Fibroblast of lung (primary cell): ENCODE data around the gene CCND2. TPM values are rescaled to one million over a fixed set of nuclear protein-coding genes. Genes with fewer than 3 reads are reported as not detected.

Source experiments
- DNase-seq, 2 donors: peaks; one replicate each; pipeline versions ENCODE4 v3.0.0 to v3.0.0-alpha.2; 2010; ENCODE audit warnings: low read depth in 2 of 2
- H2AFZ ChIP-seq: 2 replicates; pipeline ENCODE4 v1.5.1; 2012; ENCODE audit warnings: low read length, control low read depth, inconsistent platforms
- H3K27ac ChIP-seq: 2 replicates; pipeline ENCODE4 v1.5.1; 2011; ENCODE audit warnings: low read length, control low read depth; ENCODE audit not compliant: insufficient read depth
- H3K27me3 ChIP-seq: 2 replicates; pipeline ENCODE4 v1.5.1; 2011; ENCODE audit warnings: mild to moderate bottlenecking, low read length; ENCODE audit not compliant: control insufficient read depth, insufficient read depth
- H3K36me3 ChIP-seq: 2 replicates; pipeline ENCODE4 v1.5.1; 2011; ENCODE audit warnings: low read length; ENCODE audit not compliant: control insufficient read depth, insufficient read depth
- H3K4me1 ChIP-seq: 2 replicates; pipeline ENCODE4 v1.5.1; 2011; ENCODE audit warnings: low read length; ENCODE audit not compliant: control insufficient read depth, insufficient read depth; ENCODE audit errors: extremely low read depth
- H3K4me2 ChIP-seq: 2 replicates; pipeline ENCODE4 v1.5.1; 2011; ENCODE audit warnings: low read length, control low read depth; ENCODE audit not compliant: insufficient read depth; ENCODE audit errors: extremely low read depth
- H3K4me3 ChIP-seq, 4 experiments: fragments of 200-600 bp in 1 of 4; sonication (generic) in 1 of 4; replicated peaks in 1 of 4; 2 replicates each; pipeline ENCODE4 v1.5.1; 2011 to 2016; ENCODE audit warnings: low read length in 4 of 4, low read depth in 3 of 4, mild to moderate bottlenecking in 3 of 4, control low read depth in 2 of 4, inconsistent platforms in 1 of 4, mixed read lengths in 1 of 4; ENCODE audit not compliant: insufficient read depth in 1 of 4; ENCODE audit errors: control extremely low read depth in 1 of 4
- H3K79me2 ChIP-seq: 2 replicates; pipeline ENCODE4 v1.5.1; 2012; ENCODE audit warnings: mild to moderate bottlenecking, low read length, inconsistent platforms; ENCODE audit not compliant: control insufficient read depth, insufficient read depth
- H3K9ac ChIP-seq: 2 replicates; pipeline ENCODE4 v1.5.1; 2011; ENCODE audit warnings: mild to moderate bottlenecking, low read length, control low read depth; ENCODE audit not compliant: insufficient read depth
- H3K9me3 ChIP-seq: 2 replicates; pipeline ENCODE4 v1.5.1; 2012; ENCODE audit warnings: low read depth, low read length; ENCODE audit not compliant: control insufficient read depth, insufficient read depth
- H4K20me1 ChIP-seq: 2 replicates; pipeline ENCODE4 v1.5.1; 2011; ENCODE audit warnings: low read length; ENCODE audit not compliant: control insufficient read depth, insufficient read depth; ENCODE audit errors: extremely low read depth
- EZH2 ChIP-seq: IDR thresholded peaks from 2 replicates; pipeline ENCODE4 v1.5.1; 2012; ENCODE audit warnings: low read length, control low read depth, mild to moderate bottlenecking; ENCODE audit errors: missing control alignments
- polyA plus RNA-seq, 2 donors: library from polyadenylated mRNA; depleted of rRNA in 1 of 2; stranded (reverse) in 1 of 2; unstranded in 1 of 2; fragments of >200 nt; gene quantifications; 2 replicates each; pipeline ENCODE4 v1.2.1, GENCODE V29; 2011 to 2012; ENCODE audit warnings: missing spikeins in 1 of 2
- total RNA-seq: library from RNA; depleted of rRNA; stranded (reverse); fragments of >200 nt; gene quantifications from 2 replicates; pipeline ENCODE4 v1.2.1, GENCODE V29; 2014
- TF ChIP-seq, protein P1 (sequence below), 2 donors: IDR thresholded peaks in 1 of 2; conservative IDR thresholded peaks in 1 of 2; 1 replicate in 1 of 2; 2 replicates in 1 of 2; pipeline ENCODE4 v1.5.1; 2011 to 2012; ENCODE audit warnings: low read length in 2 of 2, control low read depth in 1 of 2, inconsistent platforms in 1 of 2, low read depth in 1 of 2, mild to moderate bottlenecking in 1 of 2

CCND2 gene
- total and polyA plus RNA-seq, 2 donors (not counting 1 experiment from before 2014, with no cell fraction given): 7.0 to 37.3 TPM

DNA sequence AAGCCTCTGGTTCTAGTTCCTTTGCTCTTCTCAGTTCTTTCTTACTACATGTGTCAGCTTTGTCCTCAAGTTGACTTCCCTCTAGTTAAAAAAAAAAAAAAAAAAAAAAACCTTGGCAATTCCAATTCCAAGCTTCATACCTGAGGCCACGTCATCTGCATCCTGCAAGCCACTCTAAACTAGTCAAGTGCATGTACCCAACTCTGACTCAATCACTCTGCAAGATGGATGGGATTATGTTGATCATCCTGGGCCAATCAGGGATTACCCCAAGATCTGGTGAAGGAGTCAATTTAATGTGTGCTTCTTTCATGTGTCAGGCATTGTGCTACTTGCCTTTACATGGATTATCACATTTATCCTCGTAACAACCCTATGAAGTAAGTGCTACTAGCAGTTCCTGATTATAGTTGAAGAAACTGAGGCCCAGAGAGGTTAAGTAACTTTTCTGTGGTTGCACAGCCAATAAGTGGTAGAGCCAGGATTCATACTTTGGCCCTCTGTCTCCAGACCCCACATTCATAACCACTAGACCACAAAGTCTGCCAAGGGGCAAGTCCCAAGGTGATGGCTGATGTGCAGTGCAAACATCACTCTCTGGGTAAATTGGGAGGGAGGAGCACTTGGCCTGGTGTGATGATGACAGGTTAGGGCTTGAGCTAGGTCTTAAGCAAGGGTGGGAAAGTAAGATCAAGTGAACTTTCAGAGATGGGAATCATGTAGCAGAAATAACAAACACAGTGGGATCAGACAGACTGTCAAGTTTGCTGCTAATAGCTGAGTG, 17.3 kb upstream of the CCND2 start:
- Histone ChIP-seq H2AFZ (no peak overlapping the region), H3K9me3 (no peaks in the 10 kb centered on the region), H3K79me2 (no peaks in the 10 kb centered on the region), H3K9ac (no peak overlapping the region), H3K4me1 (no peaks in the 10 kb centered on the region), H3K27me3 (no peaks in the 10 kb centered on the region), H3K27ac (no peak overlapping the region), H3K4me3 (no peak overlapping the region), H3K4me2 (no peak overlapping the region), H3K36me3 (no peaks in the 10 kb centered on the region), H4K20me1 (no peaks in the 10 kb centered on the region)
- TF ChIP-seq, protein P1, sequence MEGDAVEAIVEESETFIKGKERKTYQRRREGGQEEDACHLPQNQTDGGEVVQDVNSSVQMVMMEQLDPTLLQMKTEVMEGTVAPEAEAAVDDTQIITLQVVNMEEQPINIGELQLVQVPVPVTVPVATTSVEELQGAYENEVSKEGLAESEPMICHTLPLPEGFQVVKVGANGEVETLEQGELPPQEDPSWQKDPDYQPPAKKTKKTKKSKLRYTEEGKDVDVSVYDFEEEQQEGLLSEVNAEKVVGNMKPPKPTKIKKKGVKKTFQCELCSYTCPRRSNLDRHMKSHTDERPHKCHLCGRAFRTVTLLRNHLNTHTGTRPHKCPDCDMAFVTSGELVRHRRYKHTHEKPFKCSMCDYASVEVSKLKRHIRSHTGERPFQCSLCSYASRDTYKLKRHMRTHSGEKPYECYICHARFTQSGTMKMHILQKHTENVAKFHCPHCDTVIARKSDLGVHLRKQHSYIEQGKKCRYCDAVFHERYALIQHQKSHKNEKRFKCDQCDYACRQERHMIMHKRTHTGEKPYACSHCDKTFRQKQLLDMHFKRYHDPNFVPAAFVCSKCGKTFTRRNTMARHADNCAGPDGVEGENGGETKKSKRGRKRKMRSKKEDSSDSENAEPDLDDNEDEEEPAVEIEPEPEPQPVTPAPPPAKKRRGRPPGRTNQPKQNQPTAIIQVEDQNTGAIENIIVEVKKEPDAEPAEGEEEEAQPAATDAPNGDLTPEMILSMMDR (conservative IDR thresholded peaks at IDR 0.05 in 1 of 2, IDR thresholded peaks at IDR 0.05 in 1 of 2; ENCODE audit: low read depth in 1 of 2, low read length in 2 of 2): no peak
- TF ChIP-seq EZH2: no peak
- no peak for DNase-seq

DNA sequence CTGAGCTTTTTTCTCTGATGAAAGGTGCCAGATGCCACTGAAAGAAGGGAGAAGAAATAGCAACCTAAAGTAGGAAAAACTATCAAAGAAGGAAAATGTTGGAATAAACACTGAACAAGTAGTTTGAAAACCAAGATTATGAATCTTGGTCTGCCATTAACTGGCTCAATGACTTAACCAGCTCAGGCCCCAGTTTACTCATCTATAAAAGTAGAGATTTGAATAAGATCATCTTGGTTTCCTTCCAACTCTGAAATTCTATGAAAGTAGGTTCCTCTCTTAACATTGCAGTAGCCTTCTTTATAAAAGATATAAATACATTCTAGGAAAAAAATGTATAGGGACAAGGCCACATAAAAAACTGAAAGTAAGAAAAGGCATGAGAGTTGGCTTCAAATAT, 16.1 kb upstream of the CCND2 start:
- DNase-seq: no peak
- Histone ChIP-seq H3K9ac (no peak overlapping the region), H3K79me2 (no peaks in the 10 kb centered on the region), H2AFZ (no peak overlapping the region), H4K20me1 (no peaks in the 10 kb centered on the region), H3K27me3 (no peaks in the 10 kb centered on the region), H3K4me3 (no peak overlapping the region), H3K4me1 (no peaks in the 10 kb centered on the region), H3K9me3 (no peaks in the 10 kb centered on the region), H3K27ac (no peak overlapping the region), H3K36me3 (no peaks in the 10 kb centered on the region), H3K4me2 (no peak overlapping the region)
- TF ChIP-seq EZH2: no peak
- TF ChIP-seq, protein P1 (conservative IDR thresholded peaks at IDR 0.05 in 1 of 2, IDR thresholded peaks at IDR 0.05 in 1 of 2; ENCODE audit: low read depth in 1 of 2, low read length in 2 of 2): no peak

DNA sequence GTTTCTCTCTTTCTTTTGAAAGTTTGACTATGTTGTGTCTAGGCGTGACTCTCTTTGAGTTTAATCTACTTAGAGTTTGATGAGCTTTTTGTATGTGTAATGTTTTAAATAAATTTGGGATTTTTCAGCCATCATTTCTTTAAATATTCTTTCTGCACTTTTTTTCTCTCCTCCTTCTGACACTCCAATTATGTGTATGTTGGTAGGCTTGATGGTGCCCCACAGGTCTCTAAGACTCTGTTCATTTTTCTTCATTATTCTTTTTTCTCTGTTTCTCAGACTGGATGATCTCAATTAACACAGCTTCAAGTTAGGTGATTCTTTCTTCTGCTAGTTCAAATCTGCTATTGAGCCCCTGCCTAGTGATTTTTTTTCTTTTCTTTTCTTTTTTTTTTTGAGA, 14.5 kb upstream of the CCND2 start:
- Histone ChIP-seq H3K9me3 (no peaks in the 10 kb centered on the region), H3K9ac (no peak overlapping the region), H3K36me3 (no peaks in the 10 kb centered on the region), H2AFZ (no peak overlapping the region), H3K4me1 (no peaks in the 10 kb centered on the region), H3K27me3 (peaks cover 2% of the 10 kb centered on the region), H3K27ac (no peak overlapping the region), H3K4me3 (no peak overlapping the region), H3K79me2 (no peaks in the 10 kb centered on the region), H3K4me2 (no peak overlapping the region), H4K20me1 (no peaks in the 10 kb centered on the region)
- DNase-seq: no peak
- TF ChIP-seq EZH2: no peak
- TF ChIP-seq, protein P1 (conservative IDR thresholded peaks at IDR 0.05 in 1 of 2, IDR thresholded peaks at IDR 0.05 in 1 of 2; ENCODE audit: low read depth in 1 of 2, low read length in 2 of 2): no peak
